K562 (cell line): ENCODE measurements around the gene ZSWIM9. TPM values are rescaled to one million over a fixed set of nuclear protein-coding genes. Genes with fewer than 3 reads are reported as not detected.
A peak's percentile ranks its signal among the peaks of the same experiment; 100 is the strongest.

ENCODE experiments used
- C11orf30 ChIP-seq: fragments of 450-650 bp; IDR thresholded peaks from 2 replicates; pipeline ENCODE4 v1.6.1; 2016; ENCODE audit warnings: low read depth, mild to moderate bottlenecking
- CREBBP ChIP-seq: IDR thresholded peaks from one replicate; pipeline ENCODE4 v1.6.1; 2012; ENCODE audit warnings: low read depth, mild to moderate bottlenecking, control low read depth, inconsistent platforms, low read length
- EZH2 ChIP-seq: IDR thresholded peaks from 2 replicates; pipeline ENCODE4 v1.6.1; 2012; ENCODE audit warnings: low read depth, mild to moderate bottlenecking, inconsistent platforms, low read length, borderline replicate concordance
- HNRNPLL ChIP-seq: fragments of 200-400 bp; formaldehyde crosslinking; IDR thresholded peaks from 2 replicates; pipeline ENCODE4 v1.6.1; 2017; ENCODE audit warnings: low read length, low read depth, mild to moderate bottlenecking; ENCODE audit not compliant: poor library complexity, severe bottlenecking
- KDM1A ChIP-seq, 2 experiments: fragments of 450-650 bp; IDR thresholded peaks; 2 replicates each; pipeline ENCODE4 v1.6.1; 2016; ENCODE audit warnings: mild to moderate bottlenecking in 2 of 2
- SIRT6 ChIP-seq: IDR thresholded peaks from one replicate; pipeline ENCODE4 v1.6.1; 2012; ENCODE audit warnings: low read depth, mild to moderate bottlenecking, control low read depth, inconsistent platforms, low read length, moderate library complexity
- SRSF7 ChIP-seq: fragments of 200-400 bp; formaldehyde crosslinking; optimal IDR thresholded peaks from 2 replicates; pipeline ENCODE3; 2017; ENCODE audit warnings: mild to moderate bottlenecking, low read depth, low read length
- polyA plus RNA-seq, 8 experiments: library from polyadenylated mRNA; depleted of rRNA in 4 of 8; stranded (reverse) in 5 of 8; unstranded in 3 of 8; fragments of >200 nt; fragmentation: Nextera tagmentation in 2 of 8; fragmentation: Illumina TruSeq in 1 of 8; extraction: Ambion mirVana in 2 of 8; extraction: Trizol in 1 of 8; gene quantifications; 2 replicates each; pipeline versions ENCODE4 v1.2.1 to v1.2.3, GENCODE V29; 2011 to 2014; ENCODE audit warnings: inconsistent platforms in 1 of 8, missing spikeins in 1 of 8
- total RNA-seq, 7 experiments: library from RNA; depleted of rRNA in 6 of 7; stranded (reverse); fragments of >200 nt in 6 of 7; fragmentation: Illumina TruSeq in 2 of 7; extraction: Trizol in 2 of 7; gene quantifications; 2 replicates each; pipeline versions ENCODE4 v1.2.1 to v1.2.3, GENCODE V29; 2011 to 2021; ENCODE audit warnings: low replicate concordance in 1 of 7
- TF ChIP-seq, protein P1 (sequence below): fragments of 450-650 bp; IDR thresholded peaks from 2 replicates; pipeline ENCODE4 v1.6.1; 2016; ENCODE audit warnings: mild to moderate bottlenecking, moderate library complexity
- TF ChIP-seq, protein P2 (sequence below): sonication (generic); formaldehyde crosslinking; IDR thresholded peaks from 2 replicates; pipeline ENCODE4 v1.8.0; 2023; ENCODE audit warnings: mild to moderate bottlenecking, missing genetic modification reagents
- TF ChIP-seq, protein P3 (sequence below): fragments of 450-650 bp; formaldehyde crosslinking; IDR thresholded peaks from 2 replicates; pipeline ENCODE4 v1.4.0; 2022; ENCODE audit warnings: missing genetic modification characterization
- TF ChIP-seq, protein P4 (sequence below): sonication (generic); formaldehyde crosslinking; IDR thresholded peaks from 2 replicates; pipeline ENCODE4 v1.8.0; 2022; ENCODE audit warnings: missing genetic modification reagents, mild to moderate bottlenecking, moderate library complexity, borderline replicate concordance

ZSWIM9 gene
- total and polyA plus RNA-seq, 9 of the 15 experiments (the other 6 are each of a cell fraction or from before 2014, with no cell fraction given) = 0.04 to 1.4 (median 0.34) TPM; not detected in 1

DNA sequence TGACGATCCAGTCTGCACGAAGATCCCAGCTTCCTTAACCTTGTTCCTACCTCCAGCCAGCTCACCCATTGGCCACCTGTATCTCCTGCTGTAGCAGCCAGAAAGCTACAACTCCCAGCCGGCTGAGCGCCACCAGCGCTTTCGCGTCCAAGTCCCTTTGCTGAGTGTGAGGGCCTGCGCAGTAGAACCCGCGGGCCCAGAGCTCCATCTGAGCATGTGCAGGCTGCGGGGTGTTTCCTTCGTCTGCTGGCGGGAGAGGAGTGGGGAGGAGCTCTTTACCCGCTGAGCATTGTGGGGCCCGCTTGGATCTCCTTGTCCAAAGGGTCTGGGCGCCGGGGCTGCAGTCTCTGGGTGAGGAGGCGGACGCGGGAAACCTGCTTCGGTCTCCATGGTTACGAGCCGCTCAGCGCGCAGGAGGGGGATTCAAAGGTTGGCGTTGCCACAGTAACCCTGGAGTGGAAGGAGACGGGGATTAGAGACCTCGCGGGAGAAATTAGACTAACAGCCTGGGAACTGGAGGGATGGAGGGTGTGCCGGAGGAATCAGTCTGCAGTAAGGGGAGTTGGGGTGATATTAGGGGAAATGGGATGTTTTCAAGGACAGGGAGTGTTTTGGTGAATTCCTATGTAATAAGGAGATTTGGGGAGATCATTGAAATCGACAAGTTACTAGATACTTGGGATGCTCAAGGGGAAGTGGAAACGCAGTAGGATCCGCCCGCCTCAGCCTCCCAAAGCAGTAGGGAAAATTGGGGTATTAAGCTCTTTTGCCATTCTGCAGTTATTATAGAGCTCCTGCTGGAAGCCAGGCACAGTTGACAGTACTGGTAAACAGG lies 33.5 kb downstream of the ZSWIM9 start (continued):
- TF ChIP-seq, protein P1, sequence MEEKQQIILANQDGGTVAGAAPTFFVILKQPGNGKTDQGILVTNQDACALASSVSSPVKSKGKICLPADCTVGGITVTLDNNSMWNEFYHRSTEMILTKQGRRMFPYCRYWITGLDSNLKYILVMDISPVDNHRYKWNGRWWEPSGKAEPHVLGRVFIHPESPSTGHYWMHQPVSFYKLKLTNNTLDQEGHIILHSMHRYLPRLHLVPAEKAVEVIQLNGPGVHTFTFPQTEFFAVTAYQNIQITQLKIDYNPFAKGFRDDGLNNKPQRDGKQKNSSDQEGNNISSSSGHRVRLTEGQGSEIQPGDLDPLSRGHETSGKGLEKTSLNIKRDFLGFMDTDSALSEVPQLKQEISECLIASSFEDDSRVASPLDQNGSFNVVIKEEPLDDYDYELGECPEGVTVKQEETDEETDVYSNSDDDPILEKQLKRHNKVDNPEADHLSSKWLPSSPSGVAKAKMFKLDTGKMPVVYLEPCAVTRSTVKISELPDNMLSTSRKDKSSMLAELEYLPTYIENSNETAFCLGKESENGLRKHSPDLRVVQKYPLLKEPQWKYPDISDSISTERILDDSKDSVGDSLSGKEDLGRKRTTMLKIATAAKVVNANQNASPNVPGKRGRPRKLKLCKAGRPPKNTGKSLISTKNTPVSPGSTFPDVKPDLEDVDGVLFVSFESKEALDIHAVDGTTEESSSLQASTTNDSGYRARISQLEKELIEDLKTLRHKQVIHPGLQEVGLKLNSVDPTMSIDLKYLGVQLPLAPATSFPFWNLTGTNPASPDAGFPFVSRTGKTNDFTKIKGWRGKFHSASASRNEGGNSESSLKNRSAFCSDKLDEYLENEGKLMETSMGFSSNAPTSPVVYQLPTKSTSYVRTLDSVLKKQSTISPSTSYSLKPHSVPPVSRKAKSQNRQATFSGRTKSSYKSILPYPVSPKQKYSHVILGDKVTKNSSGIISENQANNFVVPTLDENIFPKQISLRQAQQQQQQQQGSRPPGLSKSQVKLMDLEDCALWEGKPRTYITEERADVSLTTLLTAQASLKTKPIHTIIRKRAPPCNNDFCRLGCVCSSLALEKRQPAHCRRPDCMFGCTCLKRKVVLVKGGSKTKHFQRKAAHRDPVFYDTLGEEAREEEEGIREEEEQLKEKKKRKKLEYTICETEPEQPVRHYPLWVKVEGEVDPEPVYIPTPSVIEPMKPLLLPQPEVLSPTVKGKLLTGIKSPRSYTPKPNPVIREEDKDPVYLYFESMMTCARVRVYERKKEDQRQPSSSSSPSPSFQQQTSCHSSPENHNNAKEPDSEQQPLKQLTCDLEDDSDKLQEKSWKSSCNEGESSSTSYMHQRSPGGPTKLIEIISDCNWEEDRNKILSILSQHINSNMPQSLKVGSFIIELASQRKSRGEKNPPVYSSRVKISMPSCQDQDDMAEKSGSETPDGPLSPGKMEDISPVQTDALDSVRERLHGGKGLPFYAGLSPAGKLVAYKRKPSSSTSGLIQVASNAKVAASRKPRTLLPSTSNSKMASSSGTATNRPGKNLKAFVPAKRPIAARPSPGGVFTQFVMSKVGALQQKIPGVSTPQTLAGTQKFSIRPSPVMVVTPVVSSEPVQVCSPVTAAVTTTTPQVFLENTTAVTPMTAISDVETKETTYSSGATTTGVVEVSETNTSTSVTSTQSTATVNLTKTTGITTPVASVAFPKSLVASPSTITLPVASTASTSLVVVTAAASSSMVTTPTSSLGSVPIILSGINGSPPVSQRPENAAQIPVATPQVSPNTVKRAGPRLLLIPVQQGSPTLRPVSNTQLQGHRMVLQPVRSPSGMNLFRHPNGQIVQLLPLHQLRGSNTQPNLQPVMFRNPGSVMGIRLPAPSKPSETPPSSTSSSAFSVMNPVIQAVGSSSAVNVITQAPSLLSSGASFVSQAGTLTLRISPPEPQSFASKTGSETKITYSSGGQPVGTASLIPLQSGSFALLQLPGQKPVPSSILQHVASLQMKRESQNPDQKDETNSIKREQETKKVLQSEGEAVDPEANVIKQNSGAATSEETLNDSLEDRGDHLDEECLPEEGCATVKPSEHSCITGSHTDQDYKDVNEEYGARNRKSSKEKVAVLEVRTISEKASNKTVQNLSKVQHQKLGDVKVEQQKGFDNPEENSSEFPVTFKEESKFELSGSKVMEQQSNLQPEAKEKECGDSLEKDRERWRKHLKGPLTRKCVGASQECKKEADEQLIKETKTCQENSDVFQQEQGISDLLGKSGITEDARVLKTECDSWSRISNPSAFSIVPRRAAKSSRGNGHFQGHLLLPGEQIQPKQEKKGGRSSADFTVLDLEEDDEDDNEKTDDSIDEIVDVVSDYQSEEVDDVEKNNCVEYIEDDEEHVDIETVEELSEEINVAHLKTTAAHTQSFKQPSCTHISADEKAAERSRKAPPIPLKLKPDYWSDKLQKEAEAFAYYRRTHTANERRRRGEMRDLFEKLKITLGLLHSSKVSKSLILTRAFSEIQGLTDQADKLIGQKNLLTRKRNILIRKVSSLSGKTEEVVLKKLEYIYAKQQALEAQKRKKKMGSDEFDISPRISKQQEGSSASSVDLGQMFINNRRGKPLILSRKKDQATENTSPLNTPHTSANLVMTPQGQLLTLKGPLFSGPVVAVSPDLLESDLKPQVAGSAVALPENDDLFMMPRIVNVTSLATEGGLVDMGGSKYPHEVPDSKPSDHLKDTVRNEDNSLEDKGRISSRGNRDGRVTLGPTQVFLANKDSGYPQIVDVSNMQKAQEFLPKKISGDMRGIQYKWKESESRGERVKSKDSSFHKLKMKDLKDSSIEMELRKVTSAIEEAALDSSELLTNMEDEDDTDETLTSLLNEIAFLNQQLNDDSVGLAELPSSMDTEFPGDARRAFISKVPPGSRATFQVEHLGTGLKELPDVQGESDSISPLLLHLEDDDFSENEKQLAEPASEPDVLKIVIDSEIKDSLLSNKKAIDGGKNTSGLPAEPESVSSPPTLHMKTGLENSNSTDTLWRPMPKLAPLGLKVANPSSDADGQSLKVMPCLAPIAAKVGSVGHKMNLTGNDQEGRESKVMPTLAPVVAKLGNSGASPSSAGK = peak; percentile 80
- peak; percentile 66 for TF ChIP-seq HNRNPLL
- TF ChIP-seq, protein P2, sequence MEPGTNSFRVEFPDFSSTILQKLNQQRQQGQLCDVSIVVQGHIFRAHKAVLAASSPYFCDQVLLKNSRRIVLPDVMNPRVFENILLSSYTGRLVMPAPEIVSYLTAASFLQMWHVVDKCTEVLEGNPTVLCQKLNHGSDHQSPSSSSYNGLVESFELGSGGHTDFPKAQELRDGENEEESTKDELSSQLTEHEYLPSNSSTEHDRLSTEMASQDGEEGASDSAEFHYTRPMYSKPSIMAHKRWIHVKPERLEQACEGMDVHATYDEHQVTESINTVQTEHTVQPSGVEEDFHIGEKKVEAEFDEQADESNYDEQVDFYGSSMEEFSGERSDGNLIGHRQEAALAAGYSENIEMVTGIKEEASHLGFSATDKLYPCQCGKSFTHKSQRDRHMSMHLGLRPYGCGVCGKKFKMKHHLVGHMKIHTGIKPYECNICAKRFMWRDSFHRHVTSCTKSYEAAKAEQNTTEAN (CRISPR knock-in tag) = no peak
- no peak for TF ChIP-seq EZH2
- TF ChIP-seq CREBBP = no peak
- TF ChIP-seq KDM1A (IDR thresholded peaks at IDR 0.05) = no peak
- TF ChIP-seq SIRT6 = no peak
- TF ChIP-seq, protein P3, sequence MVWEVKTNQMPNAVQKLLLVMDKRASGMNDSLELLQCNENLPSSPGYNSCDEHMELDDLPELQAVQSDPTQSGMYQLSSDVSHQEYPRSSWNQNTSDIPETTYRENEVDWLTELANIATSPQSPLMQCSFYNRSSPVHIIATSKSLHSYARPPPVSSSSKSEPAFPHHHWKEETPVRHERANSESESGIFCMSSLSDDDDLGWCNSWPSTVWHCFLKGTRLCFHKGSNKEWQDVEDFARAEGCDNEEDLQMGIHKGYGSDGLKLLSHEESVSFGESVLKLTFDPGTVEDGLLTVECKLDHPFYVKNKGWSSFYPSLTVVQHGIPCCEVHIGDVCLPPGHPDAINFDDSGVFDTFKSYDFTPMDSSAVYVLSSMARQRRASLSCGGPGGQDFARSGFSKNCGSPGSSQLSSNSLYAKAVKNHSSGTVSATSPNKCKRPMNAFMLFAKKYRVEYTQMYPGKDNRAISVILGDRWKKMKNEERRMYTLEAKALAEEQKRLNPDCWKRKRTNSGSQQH = peak; percentile 92
- TF ChIP-seq C11orf30 = no peak
- TF ChIP-seq SRSF7 = no peak
- TF ChIP-seq, protein P4, sequence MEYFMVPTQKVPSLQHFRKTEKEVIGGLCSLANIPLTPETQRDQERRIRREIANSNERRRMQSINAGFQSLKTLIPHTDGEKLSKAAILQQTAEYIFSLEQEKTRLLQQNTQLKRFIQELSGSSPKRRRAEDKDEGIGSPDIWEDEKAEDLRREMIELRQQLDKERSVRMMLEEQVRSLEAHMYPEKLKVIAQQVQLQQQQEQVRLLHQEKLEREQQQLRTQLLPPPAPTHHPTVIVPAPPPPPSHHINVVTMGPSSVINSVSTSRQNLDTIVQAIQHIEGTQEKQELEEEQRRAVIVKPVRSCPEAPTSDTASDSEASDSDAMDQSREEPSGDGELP (CRISPR knock-in tag) = peak; percentile 89
